Activated CD4-positive, alpha-beta T cell treated with anti-CD3 and anti-CD28 coated beads, Interleukin-2, amount 10 ng/mL, durations not matched to agents 7 days and 5 days (primary cell): ENCODE data around the gene SEMA3D. TPM values are rescaled to one million over a fixed set of nuclear protein-coding genes. Genes with fewer than 3 reads are reported as not detected.

Source experiments
- CTCF ChIA-PET: fragments of 350-600 bp; sonication (Branson Sonifier 250); formaldehyde crosslinking; loops from one replicate; lab custom pipeline; 2021; ENCODE audit warnings: antibody characterized with exemption; lab: Charles Lee
- POLR2A ChIA-PET: fragments of 350-600 bp; sonication (Branson Sonifier 250); formaldehyde crosslinking; loops from one replicate; lab custom pipeline; 2021; ENCODE audit warnings: antibody characterized with exemption; lab: Charles Lee
- DNase-seq: peaks from one replicate; pipeline ENCODE4 v3.0.0-alpha.2; 2020
- H3K27ac Mint-ChIP-seq: one replicate; pipeline ENCODE4 v1.8.0; 2021; ENCODE audit warnings: mild to moderate bottlenecking, moderate library complexity, mixed read lengths
- H3K27me3 Mint-ChIP-seq: one replicate; pipeline ENCODE4 v1.8.0; 2021; ENCODE audit warnings: mixed read lengths
- H3K36me3 Mint-ChIP-seq: one replicate; pipeline ENCODE4 v1.8.0; 2021; ENCODE audit warnings: low read depth, mixed read lengths
- H3K4me1 Mint-ChIP-seq: one replicate; pipeline ENCODE4 v1.8.0; 2021; ENCODE audit warnings: mixed read lengths
- H3K4me3 Mint-ChIP-seq: one replicate; pipeline ENCODE4 v1.8.0; 2021; ENCODE audit warnings: mild to moderate bottlenecking, moderate library complexity, mixed read lengths
- H3K9me3 Mint-ChIP-seq: one replicate; pipeline ENCODE4 v1.8.0; 2021; ENCODE audit warnings: mixed read lengths
- total RNA-seq, 2 experiments: library from RNA; stranded (reverse); gene quantifications; one replicate each; pipeline ENCODE4 v1.2.3, GENCODE V29; 2021

SEMA3D gene
- total RNA-seq, 2 experiments from 2014 or later: not detected

DNA sequence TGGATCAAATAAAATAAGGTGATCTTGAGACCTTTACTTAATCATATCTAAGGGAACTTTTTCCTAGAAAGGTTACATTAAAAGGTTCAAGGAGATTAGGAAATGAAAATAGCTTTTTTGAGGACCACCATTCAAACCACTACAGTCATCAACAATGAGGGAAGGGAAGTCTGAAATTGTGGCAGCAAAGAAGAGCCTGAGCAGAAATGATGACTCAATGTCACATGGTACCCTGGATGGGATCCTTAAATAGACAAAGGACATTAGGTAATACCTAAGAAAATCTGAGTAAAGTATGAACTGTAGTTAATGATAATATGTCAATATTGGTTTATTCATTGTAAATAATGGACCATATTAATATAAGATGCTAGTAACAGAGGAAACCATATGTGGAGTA lies 236.0 kb downstream of the SEMA3D start:
- Mint-ChIP-seq H3K27me3 (no peaks in the 10 kb centered on the region), H3K4me1 (no peaks in the 10 kb centered on the region), H3K4me3 (no peak overlapping the region), H3K36me3 (no peaks in the 10 kb centered on the region), H3K9me3 (no peaks in the 10 kb centered on the region), H3K27ac (no peak overlapping the region)
- DNase-seq: no peak
- CTCF ChIA-PET: no interaction called here
- POLR2A ChIA-PET: no interaction called here

DNA sequence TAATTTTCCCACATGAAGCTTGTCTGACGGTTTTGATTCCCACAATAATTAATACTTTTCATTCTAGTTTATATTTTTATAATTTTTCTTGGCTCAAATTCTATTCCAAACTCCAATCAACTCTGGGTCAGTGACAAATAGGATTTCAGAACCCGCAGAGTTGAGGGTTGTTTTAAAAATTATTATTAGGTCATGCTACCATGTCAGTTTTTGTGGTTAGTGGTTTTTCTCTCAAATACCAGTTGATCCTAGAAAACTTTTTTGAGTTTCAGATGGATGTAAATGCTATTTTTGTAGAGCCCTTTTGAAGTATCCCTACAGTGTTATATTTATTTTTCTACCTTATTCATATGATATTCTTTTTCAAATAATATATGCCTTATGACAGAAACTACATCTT lies 237.4 kb downstream of the SEMA3D start:
- DNase-seq: no peak
- POLR2A ChIA-PET: no interaction called here
- Mint-ChIP-seq H3K27me3 (no peaks in the 10 kb centered on the region), H3K9me3 (no peaks in the 10 kb centered on the region), H3K27ac (no peak overlapping the region), H3K4me3 (no peak overlapping the region), H3K4me1 (no peaks in the 10 kb centered on the region), H3K36me3 (no peaks in the 10 kb centered on the region)
- CTCF ChIA-PET: no interaction called here

DNA sequence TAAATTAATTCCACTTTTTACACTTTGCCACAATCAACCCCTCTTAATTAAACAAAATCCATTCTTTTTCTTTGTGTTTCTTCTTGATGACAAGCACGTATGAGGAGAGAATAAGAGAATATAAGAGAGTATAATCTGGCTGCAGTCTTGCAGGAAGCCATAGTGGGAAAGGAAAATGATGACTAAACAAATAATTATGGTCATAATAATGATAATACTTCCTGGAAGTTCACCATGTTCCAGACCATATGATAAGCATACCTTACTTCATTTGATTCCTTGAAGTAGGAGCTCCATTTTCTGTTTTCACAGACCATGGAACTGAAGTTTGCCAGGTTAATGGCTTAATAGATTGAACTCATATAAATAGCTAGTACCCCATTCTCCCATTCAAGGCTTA lies 237.8 kb downstream of the SEMA3D start:
- POLR2A ChIA-PET: no interaction called here
- DNase-seq: no peak
- Mint-ChIP-seq H3K4me1 (no peaks in the 10 kb centered on the region), H3K27ac (no peak overlapping the region), H3K36me3 (no peaks in the 10 kb centered on the region), H3K27me3 (no peaks in the 10 kb centered on the region), H3K4me3 (no peak overlapping the region), H3K9me3 (no peaks in the 10 kb centered on the region)
- CTCF ChIA-PET: no interaction called here

DNA sequence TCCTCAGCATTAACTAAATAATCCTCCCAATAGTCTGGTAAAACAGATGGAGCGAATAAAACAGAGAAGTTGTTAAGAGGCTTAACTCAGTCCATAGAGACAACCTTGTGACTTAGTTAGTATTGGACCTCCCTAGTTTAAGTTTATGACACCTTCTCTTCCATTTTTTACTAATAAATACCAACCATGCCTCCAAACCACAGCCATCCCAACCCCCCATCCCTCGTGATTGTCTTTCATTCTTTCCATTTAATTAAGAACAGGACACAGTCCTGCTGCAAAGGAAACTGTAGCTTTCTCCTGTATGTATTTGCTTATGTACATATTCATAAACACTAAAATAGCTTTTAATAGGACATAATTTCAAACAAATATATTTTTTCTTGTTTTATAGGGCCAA lies 238.2 kb downstream of the SEMA3D start:
- Mint-ChIP-seq H3K4me1 (no peaks in the 10 kb centered on the region), H3K27me3 (no peaks in the 10 kb centered on the region), H3K27ac (no peak overlapping the region), H3K36me3 (no peaks in the 10 kb centered on the region), H3K4me3 (no peak overlapping the region), H3K9me3 (no peaks in the 10 kb centered on the region)
- ChIA-PET CTCF (no interaction called here), POLR2A (no interaction called here)
- no peak for DNase-seq

DNA sequence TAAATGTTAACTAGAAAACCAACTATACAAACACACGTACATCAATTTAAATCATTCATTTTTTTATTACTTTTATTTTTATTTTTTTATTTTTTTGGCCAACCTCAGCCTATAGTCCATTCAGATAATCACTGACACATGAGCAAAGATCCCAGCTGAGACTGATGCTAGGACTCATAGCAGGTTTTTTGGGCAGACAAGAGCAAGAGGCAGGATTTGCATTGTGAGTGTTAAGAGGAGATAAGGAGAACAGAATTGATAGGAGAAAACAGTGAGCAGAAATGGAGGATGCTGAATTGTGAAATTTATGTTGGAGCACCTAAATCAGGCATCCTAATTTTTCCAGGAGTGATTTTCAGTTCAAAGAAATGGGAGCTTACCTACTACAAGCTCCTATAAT lies 240.3 kb downstream of the SEMA3D start:
- H3K27ac Mint-ChIP-seq: no peak overlapping the region
- H3K4me3 Mint-ChIP-seq: no peak overlapping the region
- ChIA-PET CTCF (no interaction called here), POLR2A (no interaction called here)
- H3K36me3 Mint-ChIP-seq: no peaks in the 10 kb centered on the region
- no peaks in the 10 kb centered on the region for H3K9me3 Mint-ChIP-seq
- no peaks in the 10 kb centered on the region for H3K27me3 Mint-ChIP-seq
- H3K4me1 Mint-ChIP-seq: no peaks in the 10 kb centered on the region
- DNase-seq: no peak
